ACHN (cell line): Measurements from ENCODE around the gene CYB5R2.
"Not testable (repeated sequence)": the region's sequence is repeated elsewhere in the genome, so short reads cannot be mapped to it uniquely, and the experiment has no call there.

Source experiments
- DNase-seq: peaks from one replicate; pipeline ENCODE4 v3.0.0-alpha.2; 2015
- in situ Hi-C: cut with HindIII; loops from 2 replicates; pipeline ENCODE4 v1.10.0; 2017; ENCODE audit warnings: low sequenced_read_pairs, low pct_ligation_motif_present, low pct_unique_long_range_greater_than_20kb

CYB5R2 gene

GRCh38 chr11:7671347-7672215, 1.7 kb downstream of the CYB5R2 start:
- in situ Hi-C loops: no loop called here

DNA sequence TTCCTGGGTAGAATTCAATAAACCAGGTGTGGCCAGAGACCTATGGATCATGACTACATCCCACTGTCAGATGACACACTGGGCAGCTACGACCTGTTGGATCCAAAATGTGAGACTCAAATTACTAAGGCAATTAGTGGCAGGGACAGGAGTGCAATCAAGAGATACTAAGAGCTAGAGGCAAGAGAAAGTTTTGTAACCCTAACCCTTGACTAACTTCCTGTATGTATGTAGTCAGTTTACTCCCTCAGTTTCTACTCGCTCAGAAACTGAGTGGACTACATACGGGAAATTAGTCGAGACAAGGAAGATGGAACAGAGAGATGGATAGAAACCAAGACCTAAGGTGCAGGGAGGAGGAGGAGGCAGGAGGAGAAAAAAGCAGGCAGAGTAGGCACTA, 2.7 kb downstream of the CYB5R2 start:
- no peak for DNase-seq
- in situ Hi-C loops: no loop called here

More at GRCh38 chr11:7671347-7672215, 1.7 kb downstream of the CYB5R2 start:
- DNase-seq: no peak

DNA sequence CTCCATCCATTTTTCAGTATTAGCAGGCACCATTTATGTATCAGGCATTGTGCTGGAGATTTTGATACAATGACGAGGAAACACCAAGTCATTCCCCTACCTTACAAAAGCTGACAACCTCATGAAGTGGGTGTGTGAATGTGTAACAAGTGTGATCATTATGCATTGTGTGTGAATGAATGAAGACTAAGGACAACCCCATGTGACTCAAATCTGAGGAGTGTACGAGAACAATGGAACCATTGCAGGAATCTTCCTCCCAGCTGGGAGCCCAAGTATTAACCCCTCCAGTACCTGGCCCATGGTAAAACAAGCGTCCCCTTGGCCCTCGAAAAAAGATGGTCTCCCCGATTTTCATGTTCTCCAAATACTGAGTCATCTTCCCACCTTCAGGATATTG, 4.4 kb downstream of the CYB5R2 start:
- no peak for DNase-seq
- in situ Hi-C loops: no loop called here

GRCh38 chr11:7668464-7668863, 4.8 kb downstream of the CYB5R2 start:
- in situ Hi-C loops: no loop called here

DNA sequence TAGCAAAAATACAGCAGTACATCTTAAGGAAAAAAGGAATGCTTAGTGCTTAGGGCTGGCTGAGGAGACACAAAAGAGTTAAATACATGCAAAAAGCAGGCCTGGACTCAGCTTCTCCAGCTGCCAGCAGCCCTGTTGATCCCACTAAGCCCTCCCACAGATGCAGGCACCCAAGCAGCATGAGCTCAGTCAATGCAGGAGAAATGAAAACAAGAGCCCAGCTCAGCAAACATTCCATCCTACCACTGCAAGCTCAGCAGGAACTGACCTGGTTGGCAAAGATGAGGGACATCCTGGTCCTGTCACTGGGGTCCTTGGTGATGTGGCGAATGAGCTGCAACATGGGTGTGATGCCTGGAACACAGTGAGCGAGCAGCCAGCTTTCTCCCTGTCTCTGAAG, 5.8 kb downstream of the CYB5R2 start:
- in situ Hi-C loops: no loop called here
- DNase-seq: no peak

More at GRCh38 chr11:7668464-7668863, 4.8 kb downstream of the CYB5R2 start:
- no peak for DNase-seq

DNA sequence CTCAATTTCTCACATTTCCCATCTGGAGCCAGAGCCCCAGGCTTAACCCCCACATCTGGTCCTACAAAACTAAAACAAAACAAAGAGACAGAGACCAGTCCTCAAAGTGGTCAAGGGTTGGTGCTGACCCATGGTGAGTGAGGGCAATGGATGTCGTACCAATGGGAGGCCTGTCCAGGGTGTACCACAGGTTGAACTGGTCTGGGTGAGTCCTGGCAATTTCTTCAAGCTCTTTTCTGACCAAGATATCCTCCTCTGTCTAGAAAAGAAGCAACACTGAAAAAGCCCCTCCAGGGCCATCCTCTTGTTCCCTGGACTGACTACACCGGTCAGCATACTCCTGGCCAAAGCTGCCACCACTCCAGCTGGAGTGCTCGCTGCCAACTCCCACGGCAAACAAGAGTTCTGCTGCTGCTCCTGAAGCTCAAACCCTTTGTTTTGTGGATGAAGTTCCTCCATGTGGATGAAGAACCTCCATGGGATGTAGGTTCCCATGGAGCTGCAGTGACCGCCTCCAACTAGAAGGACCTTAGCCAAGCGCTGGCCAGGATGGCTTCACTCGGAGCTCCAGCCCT, 6.9 kb downstream of the CYB5R2 start:
- DNase-seq: no peak
- in situ Hi-C loops: no loop called here

DNA sequence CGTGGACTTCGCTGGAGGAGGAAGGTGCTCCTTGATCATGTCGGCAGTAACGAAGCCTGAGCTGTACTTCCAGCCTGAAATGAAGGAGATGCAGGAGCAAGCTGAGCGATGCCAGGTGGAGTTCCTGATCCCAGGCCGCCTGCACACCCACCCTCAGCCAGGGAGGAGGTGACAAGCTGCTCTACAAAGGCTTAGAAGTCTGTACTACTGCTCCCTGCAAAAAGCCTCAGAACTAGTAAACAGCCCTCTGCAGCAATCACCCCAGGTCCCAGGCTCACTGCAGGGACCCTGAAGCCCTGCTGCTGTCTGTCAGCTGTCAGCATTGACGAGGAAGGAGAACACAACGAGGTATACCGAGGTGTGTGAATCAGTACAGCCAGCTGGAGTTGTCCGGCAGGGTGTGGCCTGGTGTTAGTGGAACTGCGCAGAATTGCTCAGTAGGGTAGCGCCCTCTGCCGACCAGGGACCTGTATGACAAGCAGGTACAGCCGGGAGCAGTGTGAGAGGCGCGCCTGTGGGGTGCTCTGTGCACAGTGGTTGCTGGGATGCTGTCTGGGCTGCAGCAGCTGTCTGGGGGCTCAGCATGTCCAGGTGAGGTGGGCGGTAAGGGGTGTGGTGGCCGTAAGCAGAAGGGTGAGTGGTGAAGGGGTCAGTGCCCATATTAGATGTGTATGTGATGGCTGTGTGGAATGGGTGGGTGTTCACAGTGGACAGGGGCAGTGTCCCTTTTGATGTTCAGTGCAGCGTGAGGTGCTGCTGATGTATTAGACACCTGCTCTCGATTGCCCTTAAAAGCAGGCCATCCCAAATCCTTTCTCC, 7.6 kb downstream of the CYB5R2 start:
- DNase-seq: peak; percentile 66
- in situ Hi-C loops: no loop called here

GRCh38 chr11:7664867-7665266, 8.4 kb downstream of the CYB5R2 start:
- in situ Hi-C loops: no loop called here
- DNase-seq: no peak

DNA sequence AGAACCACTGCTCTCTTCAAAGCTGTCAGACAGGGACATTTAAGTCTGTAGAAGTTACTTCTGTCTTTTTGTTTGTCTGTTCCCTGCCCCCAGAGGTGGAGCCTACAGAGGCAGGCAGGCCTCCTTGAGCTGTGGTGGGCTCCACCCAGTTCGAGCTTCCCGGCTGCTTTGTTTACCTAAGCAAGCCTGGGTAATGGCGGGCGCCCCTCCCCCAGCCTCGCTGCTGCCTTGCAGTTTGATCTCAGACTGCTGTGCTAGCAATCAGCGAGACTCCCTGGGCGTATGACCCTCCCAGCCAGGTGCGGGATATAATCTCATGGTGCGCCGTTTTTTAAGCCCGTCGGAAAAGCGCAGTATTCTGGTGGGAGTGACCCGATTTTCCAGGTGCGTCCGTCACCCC, 9.8 kb downstream of the CYB5R2 start:
- DNase-seq, in situ Hi-C loops: not testable (repeated sequence)

- in situ Hi-C loops: no loop called here
- peak; percentile 54 for DNase-seq
Observed at GRCh38 chr11:7657306-7658025, 15.8 kb downstream of the CYB5R2 start.

DNA sequence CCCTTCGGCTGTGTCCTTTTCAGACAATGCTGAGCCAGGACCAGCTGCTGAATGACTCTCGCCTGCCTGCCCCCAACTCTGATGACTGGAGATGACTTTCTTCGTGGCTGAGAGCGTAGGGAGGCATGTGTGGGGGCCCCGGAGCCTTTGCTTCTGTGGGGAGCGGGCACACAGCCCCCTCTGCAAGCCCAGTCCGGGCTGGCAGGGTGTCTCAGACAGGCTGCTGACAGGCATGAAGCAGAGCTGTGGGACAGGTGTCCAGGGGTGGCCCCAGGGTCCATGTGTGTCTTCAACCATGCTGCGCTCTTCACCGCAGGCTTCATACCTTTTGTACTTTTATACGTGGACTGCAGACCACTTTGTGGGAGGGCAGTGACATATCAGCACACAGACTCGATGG, 16.6 kb downstream of the CYB5R2 start:
- in situ Hi-C loops: no loop called here

DNA sequence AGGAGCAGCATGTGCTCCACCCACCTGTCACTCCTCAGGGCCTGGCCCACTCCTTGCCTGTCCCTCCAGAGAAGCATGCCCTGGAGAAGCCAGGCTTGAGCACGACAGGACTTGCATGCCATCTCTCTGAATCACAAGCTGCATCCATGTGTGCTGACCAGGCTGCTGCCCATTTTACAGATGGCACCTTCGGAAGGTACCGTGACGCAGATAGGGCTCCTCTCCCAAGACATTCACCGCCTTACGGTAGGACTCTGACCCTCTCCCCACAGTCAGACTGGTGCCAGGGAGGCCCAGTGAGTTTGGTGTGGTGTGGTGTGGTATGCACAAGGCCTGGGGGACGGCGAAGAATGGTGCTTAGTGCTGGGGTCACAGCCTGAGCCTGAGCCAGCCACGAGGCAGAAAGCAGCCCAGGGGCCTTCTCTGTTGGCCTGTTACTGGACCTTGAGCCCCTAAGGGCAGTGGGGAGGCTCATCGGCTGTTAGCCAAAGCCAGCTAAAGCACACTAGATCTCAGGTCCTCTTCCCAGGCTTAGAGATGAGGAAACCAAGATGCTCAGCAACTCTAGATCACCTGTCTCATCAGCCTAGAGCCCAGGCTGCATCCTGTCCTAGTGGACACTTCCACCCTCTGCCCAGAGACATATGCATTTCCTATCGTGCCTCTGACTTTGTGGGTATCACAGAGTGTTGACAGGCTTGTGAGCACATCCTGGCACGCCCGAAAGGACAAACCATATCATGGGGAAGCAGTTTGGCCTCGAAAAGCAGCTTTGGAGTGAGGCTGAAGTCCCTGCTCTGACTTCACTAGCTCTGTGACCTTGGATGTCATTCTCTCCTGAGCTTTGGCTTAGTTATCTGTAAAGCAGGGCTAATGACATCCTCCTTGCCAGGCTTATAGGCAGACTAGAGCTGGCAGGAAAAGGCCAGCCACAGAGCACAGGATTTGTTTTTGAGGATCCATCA, 17.8 kb downstream of the CYB5R2 start:
- in situ Hi-C loops: no loop called here
- DNase-seq: no peak

More for the DNA sequence above, 16.6 kb downstream of the CYB5R2 start:
- no peak for DNase-seq

GRCh38 chr11:7654195-7654705, 19.1 kb downstream of the CYB5R2 start:
- in situ Hi-C loops: no loop called here
- no peak for DNase-seq

- in situ Hi-C loops: no loop called here
- no peak for DNase-seq
Observed at GRCh38 chr11:7651700-7652099, 21.6 kb downstream of the CYB5R2 start.

- in situ Hi-C loops: no loop called here
- no peak for DNase-seq
Observed at GRCh38 chr11:7651140-7651551, 22.2 kb downstream of the CYB5R2 start.

- in situ Hi-C loops: no loop called here
- no peak for DNase-seq
Observed at GRCh38 chr11:7648264-7648663, 25.0 kb downstream of the CYB5R2 start.

GRCh38 chr11:7646866-7647265, 26.4 kb downstream of the CYB5R2 start:
- in situ Hi-C loops: no loop called here
- DNase-seq: no peak
